ENCODE data around the gene CACNA1F.

Gene CACNA1F

GRCh38 chrX:49233887-49234555 is 881 bp upstream of the CACNA1F start:
- no peak for DNase-seq (ENCODE audit: low spot score)
- in situ Hi-C loops (cut with MboI; ENCODE audit: low pct_unique_long_range_greater_than_20kb, low sequenced_read_pairs, unreplicated experiment) = no loop called here
- no peak for TF ChIP-seq CTCF (IDR thresholded peaks at IDR 0.05; ENCODE audit: extremely low read depth, insufficient read depth, missing control alignments)

GRCh38 chrX:49232525-49232924 is 615 bp downstream of the CACNA1F start:
- no peak for TF ChIP-seq CTCF (IDR thresholded peaks at IDR 0.05; ENCODE audit: extremely low read depth, insufficient read depth, missing control alignments)
- no peak for DNase-seq (ENCODE audit: low spot score)
- in situ Hi-C loops (cut with MboI; ENCODE audit: low pct_unique_long_range_greater_than_20kb, low sequenced_read_pairs, unreplicated experiment) = no loop called here

- DNase-seq (ENCODE audit: low spot score) = no peak
- no peak for TF ChIP-seq CTCF (IDR thresholded peaks at IDR 0.05; ENCODE audit: extremely low read depth, insufficient read depth, missing control alignments)
- in situ Hi-C loops (cut with MboI; ENCODE audit: low pct_unique_long_range_greater_than_20kb, low sequenced_read_pairs, unreplicated experiment) = no loop called here
These were observed 1.7 kb downstream of the CACNA1F start for GRCh38 chrX:49231333-49232000.

GRCh38 chrX:49230500-49231232 is 2.5 kb downstream of the CACNA1F start:
- DNase-seq (ENCODE audit: low spot score) = peak; percentile 81
- TF ChIP-seq CTCF (IDR thresholded peaks at IDR 0.05; ENCODE audit: extremely low read depth, insufficient read depth, missing control alignments) = peak; percentile 30
- in situ Hi-C loops (cut with MboI; ENCODE audit: low pct_unique_long_range_greater_than_20kb, low sequenced_read_pairs, unreplicated experiment) = no loop called here

- no peak for DNase-seq (ENCODE audit: low spot score)
- in situ Hi-C loops (cut with MboI; ENCODE audit: low pct_unique_long_range_greater_than_20kb, low sequenced_read_pairs, unreplicated experiment) = no loop called here
- TF ChIP-seq CTCF (IDR thresholded peaks at IDR 0.05; ENCODE audit: extremely low read depth, insufficient read depth, missing control alignments) = no peak
These were observed 5.0 kb downstream of the CACNA1F start for GRCh38 chrX:49228185-49228584.

- no peak for TF ChIP-seq CTCF (IDR thresholded peaks at IDR 0.05; ENCODE audit: extremely low read depth, insufficient read depth, missing control alignments)
- no peak for DNase-seq (ENCODE audit: low spot score)
These were observed 5.4 kb downstream of the CACNA1F start for GRCh38 chrX:49227726-49228125.

More at GRCh38 chrX:49227726-49228125, 5.4 kb downstream of the CACNA1F start:
- in situ Hi-C loops (cut with MboI; ENCODE audit: low pct_unique_long_range_greater_than_20kb, low sequenced_read_pairs, unreplicated experiment) = no loop called here
